ENCODE results near the gene TGFBR3L.
"Not testable (repeated sequence)": the region's sequence is repeated elsewhere in the genome, so short reads cannot be mapped to it uniquely, and the experiment has no call there.

TGFBR3L gene

DNA sequence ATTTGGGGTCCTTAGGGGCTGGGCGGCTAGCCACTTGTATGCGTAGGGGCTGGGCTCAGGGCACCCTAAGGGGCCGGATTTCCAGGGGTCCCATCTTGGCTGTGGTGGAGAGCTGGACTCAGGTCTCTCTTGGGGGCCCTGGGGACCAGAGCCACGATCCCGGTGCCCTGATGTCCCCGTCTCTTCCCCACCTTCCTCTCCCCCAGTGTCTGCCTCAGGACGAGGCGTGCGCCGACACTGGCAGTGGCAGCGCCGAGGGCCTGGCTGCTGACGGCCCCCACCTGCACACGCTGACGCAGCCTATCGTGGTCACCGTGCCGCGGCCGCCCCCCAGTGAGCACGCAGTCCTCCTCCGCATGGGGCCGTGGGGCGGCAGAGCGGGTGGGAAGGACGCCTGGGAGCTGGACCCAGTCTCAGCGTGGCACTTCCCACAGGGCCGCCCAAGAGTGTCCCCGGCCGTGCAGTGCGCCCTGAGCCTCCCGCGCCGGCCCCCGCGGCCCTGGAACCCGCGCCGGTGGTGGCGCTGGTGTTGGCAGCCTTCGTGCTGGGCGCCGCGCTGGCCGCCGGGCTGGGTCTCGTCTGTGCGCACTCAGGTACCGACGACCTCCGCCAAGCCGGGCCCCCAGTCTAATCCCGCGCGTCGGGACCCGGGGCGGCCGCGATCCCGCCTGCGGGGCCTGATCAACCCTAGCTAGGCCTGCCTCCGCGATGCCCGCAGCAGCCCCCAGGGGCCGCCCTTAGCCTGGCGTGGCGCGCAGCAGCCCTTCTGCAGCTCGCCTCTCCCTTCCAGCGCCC is 2.8 kb downstream of the TGFBR3L start:
- DNase-seq (ENCODE audit: low spot score): no peak

DNA sequence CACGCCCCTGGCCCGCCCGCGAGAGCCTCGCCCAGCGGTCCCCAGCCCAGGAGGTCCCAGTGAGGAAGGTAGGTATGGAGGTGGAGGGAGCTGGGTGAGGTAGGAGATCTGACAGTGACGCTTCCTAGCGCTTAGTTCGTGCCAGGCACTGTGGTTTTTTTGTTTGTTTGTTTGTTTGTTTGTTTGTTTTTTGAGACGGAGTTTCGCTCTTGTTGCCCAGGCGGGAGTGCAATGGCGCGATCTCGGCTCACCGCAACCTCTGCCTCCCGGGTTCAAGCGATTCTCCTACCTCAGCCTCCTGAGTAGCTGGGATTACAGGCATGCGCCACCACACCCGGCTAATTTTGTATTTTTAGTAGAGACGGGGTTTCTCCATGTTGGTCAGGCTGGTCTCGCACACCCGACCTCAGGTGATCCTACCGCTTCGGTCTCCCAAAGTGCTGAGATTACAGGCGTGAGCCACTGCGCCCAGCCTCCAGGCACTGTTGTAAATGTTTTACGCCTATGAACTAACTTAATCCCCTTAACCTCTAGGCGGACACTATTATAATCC is 3.5 kb downstream of the TGFBR3L start:
- DNase-seq (ENCODE audit: low spot score): not testable (repeated sequence)

DNA sequence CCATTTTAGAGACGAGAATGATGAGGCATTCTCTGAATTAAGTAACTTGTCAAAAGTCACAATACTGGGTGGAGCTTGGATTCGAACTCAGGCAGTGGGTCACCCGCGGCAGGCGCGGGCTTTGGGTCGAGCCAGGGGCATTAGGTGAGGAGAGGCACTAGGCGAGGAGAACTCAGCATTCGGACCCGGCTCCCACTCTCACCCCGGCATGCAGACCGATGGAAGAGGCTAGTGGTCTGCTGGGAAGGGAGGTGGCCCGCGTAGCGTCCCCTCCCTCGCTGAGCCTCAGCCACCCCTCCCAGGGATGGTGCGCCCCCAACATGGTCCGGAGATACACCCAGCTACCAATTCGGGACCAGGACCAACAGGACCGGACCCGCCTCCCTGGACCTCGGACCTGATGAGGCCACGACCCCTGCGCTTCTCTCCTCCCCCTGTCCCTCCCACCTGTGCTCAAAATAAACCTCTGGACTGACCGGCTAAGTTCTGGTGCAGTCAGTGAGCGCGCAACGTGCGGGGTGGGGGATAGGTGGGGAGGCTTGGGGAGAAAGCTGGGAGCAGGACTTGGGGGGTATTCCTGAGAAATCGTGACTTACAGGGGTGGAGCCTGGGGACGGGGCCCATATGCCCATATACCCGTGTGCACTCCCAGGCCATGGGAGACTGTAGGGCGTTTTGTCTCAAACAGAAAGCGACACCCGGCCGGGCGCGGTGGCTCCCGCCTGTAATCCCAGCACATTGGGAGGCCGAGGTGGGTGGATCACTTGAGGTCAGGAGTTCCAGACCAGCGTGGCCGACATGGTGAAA is 4.2 kb downstream of the TGFBR3L start:
- no peak for DNase-seq (ENCODE audit: low spot score)

DNA sequence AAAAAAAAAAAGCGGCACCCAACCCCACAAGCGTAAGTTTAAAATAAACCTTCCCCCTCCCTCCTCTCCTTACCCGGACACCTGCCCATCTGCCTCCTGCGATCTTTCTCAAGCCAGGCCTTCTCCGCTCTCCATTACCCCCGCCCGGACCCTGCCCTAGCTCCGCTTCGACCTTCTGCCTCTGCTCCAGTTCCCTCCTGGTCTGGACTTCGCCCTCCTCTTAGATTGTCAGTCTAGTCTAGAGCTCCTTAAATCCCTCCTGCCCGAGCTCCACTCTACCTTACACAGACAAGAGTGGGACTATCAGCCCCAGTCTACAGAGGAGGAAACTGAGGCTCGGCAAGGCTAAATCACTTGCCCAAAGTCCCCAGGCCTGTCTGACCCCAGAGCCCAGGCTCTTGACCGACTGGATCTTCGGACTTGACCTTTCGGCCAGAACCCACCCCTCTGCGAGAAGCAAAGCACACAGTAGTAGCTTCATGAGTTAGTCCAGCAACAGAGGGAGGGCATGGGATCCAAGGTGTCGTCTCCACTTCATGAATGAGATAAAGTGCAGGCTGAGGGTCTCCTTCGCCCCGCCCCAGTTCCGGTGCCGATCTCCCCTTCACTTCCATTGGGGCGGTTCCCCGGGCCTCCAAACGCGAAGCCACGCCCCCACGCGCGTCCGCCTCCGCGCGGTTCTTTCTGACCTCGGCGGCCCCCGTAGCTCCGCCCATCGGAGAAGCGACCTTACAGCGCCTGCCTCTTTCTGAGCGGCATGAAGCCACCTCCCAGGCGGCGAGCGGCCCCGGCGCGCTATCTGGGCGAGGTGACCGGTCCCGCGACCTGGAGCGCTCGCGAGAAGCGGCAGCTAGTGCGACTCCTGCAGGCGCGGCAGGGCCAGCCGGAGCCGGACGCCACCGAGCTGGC is 5.2 kb downstream of the TGFBR3L start, which contains the start of gene SNAPC2:
TSS of gene SNAPC2 (plus strand) at position 729 of the 909 bp plus-strand sequence. CDS start at position 758, 29 bp downstream.
- DNase-seq (ENCODE audit: low spot score): peak; percentile 90

DNA sequence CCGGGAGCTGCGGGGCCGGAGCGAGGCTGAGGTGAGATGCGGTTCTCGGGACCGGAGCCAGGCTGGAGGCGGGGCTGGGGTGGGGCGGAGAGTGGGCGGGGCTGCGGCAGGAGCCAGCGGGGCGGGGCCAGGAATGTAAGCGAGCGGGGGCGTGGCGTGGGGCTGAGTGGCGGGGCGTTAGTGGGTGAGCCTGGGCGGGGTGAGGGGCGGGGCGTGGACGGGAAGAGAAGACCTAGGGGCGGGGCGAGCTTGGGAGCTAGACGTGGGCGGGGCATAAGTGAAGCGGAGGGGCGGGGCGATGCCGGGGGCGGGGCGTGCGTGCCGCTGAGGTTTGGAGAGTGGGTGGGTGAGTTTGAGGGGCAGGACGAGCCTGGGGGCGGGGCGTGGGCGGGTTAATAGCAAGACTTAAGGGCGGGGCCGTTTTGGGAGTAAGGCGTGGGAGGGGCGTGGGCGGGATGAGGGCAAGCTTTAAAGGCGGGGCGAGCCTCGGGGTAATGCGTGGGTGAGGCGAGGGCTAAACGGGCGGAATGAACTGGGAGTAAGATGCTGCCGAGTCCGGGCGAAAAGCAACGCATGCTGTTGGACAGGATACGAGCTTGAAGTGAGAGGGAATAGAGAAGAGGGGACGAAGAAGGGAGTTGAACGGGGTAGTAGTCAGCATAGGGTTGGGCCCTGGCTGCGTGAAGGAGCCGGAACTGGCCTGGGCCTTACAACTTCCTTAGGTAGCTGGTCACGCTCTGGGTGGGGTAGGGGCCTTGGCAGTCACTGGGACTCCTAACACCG is 6.1 kb downstream of the TGFBR3L start:
- DNase-seq (ENCODE audit: low spot score): peak; percentile 97

DNA sequence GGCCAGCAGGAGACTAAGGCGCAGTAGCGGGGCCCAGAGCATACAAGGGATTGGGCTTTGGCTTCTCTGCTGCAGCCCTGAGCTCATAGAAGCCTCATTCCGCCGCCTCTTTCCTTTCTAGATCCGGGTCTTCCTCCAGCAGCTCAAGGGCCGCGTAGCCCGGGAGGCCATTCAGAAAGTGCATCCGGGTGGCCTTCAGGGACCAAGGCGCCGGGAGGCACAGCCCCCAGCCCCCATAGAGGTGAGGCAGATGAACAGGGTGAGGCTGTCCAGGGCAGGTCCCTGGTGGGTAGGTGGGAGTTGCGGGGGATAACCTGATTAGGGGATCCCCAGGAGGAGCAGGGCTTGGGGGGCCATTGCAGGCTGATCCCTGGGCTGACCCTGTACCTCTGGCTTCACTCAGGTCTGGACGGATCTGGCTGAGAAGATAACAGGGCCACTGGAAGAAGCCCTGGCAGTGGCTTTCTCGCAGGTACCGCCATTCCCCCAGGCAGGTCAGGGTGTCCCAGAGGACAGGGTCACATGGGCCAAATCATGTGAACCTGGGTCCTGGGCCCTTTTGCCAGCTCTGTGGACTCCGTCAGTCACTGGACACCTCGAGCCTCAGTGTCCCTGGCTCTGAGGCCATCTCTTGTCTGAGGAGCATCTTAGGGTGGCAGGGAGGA is 6.8 kb downstream of the TGFBR3L start:
- no peak for DNase-seq (ENCODE audit: low spot score)

DNA sequence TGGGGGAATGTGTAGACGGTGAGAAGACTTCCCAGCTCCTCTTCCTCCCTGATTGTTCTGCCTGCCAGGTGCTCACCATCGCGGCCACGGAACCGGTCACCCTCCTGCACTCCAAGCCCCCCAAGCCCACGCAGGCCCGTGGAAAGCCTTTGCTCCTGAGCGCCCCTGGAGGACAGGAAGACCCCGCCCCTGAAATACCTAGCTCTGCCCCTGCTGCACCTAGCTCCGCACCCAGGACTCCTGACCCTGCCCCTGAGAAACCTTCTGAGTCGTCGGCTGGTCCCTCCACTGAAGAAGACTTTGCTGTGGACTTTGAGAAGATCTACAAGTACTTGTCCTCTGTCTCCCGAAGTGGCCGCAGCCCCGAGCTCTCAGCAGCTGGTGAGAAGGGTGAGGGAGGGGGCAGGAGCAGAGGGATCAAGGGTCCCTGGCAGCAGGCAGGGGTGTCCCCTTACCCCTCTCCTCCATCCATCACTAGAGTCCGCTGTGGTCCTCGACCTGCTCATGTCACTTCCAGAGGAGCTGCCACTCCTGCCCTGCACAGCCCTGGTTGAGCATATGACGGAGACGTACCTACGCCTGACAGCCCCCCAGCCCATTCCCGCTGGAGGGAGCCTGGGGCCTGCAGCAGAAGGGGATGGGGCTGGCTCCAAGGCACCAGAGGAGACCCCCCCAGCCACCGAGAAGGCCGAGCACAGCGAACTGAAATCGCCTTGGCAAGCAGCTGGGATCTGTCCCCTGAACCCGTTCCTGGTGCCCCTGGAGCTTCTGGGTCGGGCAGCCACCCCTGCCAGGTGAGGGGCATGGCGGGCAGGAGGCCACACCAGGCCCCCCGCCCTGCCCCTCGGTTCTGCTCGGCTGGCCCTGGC is 7.6 kb downstream of the TGFBR3L start:
- DNase-seq (ENCODE audit: low spot score): no peak

DNA sequence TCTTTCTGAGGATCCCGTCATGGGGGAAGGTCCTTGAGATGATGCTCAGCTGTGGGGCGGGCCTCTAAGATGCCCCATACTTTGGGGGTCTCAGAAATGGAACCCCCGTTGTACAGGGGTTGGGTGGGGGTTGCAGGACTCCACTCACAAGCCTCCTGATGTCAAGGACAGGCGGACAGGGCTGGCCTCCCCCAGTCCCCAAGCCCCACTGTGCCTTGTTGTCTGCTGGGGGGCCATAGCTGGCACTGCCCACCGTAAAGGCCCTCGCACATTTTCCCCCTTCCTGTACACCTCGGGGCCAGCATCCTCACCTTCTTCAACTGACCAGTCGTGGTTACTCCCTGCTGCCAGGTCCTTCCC is 8.2 kb downstream of the TGFBR3L start:
- no peak for DNase-seq (ENCODE audit: low spot score)

DNA sequence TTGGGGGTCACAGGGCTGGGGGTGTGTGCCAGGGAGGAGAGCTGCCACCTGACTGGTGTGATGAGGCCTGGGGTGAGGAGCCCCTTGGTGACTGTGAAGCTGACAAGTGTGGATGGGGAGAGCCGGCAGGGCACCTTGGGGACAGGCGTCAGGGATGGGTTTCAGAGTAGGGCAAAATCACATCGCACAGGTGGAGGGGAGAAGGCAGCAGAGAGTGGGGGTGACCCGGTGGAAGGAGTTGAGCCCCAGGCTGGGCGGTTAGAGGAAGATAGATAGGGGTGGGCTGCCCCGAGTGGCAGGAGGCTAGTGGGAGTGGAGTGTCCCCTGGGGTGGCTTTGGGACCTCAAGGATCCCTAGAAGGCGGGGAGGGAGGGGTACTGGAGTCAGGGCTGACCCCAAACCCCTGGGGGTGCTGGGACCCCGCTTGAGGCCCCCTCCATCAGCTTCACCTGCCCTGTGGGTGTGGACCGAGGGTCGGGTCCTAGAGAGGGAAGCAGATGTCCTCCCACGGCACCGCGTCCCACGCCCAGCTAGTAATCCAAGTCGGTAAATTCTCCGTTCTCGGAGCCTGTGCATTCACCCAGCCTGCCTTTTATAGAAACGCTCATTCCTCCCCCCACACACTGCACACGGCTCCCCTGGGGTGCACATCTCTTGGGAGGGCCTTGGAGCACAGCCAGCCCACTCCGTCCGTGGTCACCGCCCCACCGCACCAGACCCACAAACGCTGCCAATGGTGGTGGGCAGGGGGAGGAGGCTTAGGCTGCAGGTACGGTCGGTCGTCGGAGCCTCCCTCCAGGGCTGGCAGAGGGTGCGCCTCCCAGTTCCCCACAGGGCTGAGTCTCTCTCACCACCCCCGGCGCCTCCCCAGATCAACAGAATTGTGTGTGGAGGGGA is 8.9 kb downstream of the TGFBR3L start:
- no peak for DNase-seq (ENCODE audit: low spot score)

DNA sequence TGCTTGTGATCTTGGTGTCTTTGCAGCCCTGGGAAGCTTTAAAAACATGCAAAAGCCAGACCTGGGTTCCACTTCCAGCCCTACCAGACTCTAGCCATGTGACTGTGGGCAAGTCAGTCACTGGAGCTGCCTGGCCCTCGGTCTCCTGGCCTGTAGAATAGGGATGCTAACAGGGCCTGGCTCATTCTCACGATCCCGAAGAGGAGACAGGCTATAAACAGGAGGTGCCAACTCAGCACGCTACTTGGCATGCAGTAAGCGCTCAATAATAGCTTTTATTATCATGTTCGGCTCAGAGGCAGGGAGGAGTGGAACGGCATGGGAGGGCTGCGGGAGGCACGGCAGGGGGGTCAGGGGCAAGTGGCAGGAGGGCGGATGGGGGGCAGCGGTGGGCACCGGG is 9.6 kb downstream of the TGFBR3L start:
- no peak for DNase-seq (ENCODE audit: low spot score)

DNA sequence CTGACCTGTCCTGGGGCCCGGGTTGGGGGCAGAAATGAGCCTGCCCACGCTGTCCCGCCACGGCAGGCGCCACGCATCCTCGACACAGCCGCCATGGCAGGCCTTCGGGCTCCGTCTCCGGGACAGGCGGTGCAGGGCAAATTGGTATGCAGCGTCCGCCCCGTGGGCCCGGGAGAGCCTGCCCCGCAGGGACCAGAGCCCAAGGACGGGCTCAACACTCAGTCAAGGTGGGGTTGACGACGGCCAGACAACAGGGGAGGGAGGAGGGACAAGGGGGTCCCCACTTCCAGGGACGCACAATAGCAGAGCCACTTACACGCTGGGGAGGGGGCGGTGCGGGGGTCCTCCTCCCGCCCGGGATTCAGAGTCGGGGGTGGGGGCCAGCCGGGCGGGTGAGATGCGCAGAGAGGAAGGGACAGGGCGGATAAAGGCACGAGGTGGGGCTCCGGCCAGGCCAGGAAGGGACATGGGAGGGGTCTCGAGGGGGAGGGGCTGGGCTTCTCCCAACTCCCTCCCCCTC is 10.1 kb downstream of the TGFBR3L start:
- DNase-seq (ENCODE audit: low spot score): no peak

DNA sequence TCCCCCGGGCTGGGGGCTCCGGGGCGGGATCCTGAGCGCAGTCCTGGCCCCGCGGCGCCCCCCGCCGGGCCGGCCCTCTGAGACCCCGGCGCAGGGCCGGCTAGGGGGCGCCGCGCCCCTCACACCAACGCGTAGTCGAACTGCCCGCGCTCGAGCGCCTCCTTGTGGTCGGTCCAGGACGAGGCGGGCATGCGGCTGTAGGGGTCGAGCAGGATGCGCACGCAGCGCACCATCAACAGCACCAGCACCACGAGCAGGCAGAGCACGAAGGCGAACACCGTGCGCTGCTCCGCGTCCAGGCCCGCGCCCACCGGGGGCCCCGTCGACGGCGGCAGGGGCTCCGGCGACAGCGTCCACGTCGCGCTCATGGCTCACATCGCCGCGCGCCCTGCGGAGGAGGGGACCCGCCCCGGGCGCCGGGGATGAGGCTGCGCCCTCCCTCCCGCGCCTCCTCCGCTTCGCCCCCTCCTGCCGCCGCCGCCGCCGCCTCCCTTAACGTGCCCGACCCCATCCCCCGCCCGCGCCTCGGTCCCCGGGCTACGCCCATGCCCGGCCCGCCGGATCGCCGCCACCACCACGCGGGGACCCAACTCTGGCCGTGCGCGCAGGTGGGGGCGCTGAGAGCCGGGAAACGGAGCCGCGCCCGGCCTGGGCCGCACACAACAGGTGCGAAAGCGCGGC is 10.7 kb downstream of the TGFBR3L start:
- peak; percentile 89 for DNase-seq (ENCODE audit: low spot score)

DNA sequence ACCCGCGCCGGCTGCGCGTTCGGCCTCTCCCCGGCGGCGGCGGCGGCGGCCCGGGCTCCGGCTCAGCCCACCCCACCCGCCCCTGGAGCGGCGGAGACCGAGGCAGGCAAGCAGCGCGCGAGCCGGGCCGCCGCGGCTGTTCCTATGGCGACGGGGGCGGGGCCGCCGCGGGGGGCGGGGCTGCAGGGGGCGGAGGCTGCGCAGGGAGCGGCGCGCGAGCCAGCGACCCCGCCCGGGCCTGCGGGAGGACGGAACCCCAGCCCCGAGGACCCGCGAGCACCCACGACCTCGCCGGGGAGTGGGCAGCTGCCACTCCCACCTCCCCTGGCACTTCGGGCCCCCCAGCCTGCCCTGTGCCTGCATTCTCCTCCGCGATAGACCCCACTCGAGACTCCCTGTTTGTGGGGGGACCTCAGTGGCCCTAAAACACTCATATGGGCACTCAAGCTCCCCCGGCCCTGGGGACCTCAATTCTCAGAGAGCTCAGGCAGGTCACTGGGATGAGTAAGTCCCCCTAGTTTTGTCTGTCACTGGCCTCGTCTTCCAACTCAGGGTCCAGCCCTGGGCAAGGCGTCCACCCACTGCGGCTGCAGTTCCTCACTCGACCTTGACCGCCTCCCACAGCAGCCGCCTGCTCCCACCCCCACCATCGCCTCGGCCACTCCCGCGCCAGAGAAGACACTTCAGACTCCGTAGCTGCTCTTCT is 11.5 kb downstream of the TGFBR3L start, which contains the start of gene CTXN1:
TSS of gene CTXN1 (minus strand) at position 115 of the 706 bp plus-strand sequence. CDS start 597 bp downstream, outside the sequence.
- peak; percentile 94 for DNase-seq (ENCODE audit: low spot score)

DNA sequence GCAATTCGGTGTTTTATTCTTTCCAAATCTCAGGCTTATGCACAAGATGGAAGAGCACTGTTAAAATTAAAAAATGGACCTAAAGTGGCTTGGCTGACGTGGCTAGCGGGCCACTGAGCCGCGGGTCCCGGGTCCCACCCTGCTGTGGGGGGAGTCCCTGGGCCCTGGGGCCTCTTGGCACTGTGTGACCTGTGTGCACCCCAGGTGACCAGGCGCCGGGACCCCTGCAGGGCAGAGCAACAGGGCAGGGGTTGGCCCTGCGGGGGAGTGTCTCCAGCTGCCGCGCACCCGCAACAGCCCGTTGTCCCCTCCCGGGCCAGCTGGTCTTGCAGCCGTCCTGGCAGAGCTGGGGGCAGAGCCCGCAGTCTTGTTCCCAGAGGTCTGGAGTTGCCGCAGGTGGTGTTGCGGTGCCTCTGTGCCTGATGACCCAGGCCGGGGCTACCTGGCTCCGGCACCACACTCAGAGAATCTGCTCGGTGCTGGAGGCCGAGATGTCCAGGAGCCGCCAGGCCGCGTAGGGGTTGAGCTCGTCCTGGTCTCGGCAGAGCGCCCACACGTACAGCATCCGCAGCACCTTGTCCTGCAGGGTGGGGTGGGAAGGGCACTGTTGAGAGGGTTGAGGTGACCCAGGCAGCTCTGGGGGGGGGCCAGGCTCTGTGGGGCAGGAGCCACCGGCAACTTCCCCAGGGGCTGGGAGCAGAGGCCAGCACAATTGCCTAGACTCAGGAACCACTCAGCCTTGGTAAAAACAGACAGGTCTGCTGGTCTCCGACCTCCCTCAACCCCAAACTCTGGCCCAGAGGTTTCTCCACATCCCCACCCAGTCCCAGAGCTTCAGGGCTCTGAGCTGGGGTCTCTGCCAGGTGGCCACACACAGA is 12.3 kb downstream of the TGFBR3L start:
- peak; percentile 23 for DNase-seq (ENCODE audit: low spot score)

DNA sequence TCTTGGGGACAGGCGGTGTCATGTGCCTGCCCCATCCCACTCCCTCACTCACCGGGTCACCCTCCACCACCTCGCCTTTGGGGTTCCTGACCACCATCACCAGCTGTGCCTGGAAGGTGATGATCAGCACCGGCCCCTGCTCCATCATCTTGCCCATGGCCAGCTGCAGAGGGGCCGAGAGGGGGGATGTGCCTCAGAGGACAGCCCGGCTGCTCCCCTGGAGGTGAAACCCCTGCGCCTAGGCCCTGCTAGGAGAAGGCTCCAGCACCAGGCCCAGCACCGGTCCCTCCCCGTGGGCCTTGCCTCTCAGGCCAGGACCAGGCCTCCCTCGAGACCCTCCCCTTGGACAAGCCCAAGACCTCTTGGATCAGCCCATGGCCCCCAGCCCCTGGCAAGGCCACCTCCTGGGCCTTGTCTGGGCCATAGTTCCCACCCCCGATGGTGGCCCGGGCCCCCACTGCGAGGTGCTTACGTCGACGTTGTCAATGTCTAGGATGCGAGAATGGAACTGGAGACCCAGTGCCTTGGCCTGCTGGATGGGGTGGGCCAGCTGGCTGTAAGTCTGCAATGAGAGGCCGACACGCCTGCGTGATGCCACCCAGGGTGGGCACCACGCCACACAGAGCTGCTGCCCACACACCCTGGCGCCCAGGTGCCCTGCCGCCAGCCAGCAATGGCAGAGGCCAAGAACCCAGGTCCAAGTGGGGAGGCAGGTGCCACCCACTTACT is 13.1 kb downstream of the TGFBR3L start:
- DNase-seq (ENCODE audit: low spot score): no peak
